Measurements from ENCODE around the gene N4BP2L1. TPM values are rescaled to one million over a fixed set of nuclear protein-coding genes. Genes with fewer than 3 reads are reported as not detected.

N4BP2L1 gene
- total RNA-seq, 1 experiment from 2014 or later = 1.1 TPM

DNA sequence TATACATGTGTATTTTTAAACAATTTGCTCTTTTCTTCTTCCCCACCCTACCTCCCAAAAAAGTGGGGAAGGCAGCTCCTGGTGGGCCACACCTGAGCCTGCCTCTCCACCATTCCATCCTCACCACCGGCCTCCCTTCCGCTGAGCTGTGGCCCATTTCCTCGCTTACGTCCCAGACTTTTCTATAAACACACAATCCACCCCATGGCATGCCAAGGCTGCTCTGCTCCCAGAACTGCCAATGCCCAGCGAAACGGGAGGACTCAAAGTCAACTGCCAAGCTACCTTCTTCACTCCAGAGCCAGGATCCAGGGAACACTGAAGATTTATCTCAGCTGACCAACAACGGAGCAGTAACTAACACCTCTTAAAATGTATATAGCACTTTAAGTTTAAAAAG, 2.8 kb downstream of the N4BP2L1 start (continued):
- TF ChIP-seq, protein P1, sequence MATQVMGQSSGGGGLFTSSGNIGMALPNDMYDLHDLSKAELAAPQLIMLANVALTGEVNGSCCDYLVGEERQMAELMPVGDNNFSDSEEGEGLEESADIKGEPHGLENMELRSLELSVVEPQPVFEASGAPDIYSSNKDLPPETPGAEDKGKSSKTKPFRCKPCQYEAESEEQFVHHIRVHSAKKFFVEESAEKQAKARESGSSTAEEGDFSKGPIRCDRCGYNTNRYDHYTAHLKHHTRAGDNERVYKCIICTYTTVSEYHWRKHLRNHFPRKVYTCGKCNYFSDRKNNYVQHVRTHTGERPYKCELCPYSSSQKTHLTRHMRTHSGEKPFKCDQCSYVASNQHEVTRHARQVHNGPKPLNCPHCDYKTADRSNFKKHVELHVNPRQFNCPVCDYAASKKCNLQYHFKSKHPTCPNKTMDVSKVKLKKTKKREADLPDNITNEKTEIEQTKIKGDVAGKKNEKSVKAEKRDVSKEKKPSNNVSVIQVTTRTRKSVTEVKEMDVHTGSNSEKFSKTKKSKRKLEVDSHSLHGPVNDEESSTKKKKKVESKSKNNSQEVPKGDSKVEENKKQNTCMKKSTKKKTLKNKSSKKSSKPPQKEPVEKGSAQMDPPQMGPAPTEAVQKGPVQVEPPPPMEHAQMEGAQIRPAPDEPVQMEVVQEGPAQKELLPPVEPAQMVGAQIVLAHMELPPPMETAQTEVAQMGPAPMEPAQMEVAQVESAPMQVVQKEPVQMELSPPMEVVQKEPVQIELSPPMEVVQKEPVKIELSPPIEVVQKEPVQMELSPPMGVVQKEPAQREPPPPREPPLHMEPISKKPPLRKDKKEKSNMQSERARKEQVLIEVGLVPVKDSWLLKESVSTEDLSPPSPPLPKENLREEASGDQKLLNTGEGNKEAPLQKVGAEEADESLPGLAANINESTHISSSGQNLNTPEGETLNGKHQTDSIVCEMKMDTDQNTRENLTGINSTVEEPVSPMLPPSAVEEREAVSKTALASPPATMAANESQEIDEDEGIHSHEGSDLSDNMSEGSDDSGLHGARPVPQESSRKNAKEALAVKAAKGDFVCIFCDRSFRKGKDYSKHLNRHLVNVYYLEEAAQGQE (IDR thresholded peaks at IDR 0.05; ENCODE audit: low read depth) = no peak
- TF ChIP-seq ZNF274 (IDR thresholded peaks at IDR 0.05; ENCODE audit: low read depth, low read length) (no peak), EZH2 (IDR thresholded peaks at IDR 0.05) (no peak), TCF7L2 (IDR thresholded peaks at IDR 0.05; ENCODE audit: borderline replicate concordance, extremely low read depth, insufficient read depth, insufficient read length) (no peak), CBX3 (IDR thresholded peaks at IDR 0.05; ENCODE audit: low read depth) (no peak)

DNA sequence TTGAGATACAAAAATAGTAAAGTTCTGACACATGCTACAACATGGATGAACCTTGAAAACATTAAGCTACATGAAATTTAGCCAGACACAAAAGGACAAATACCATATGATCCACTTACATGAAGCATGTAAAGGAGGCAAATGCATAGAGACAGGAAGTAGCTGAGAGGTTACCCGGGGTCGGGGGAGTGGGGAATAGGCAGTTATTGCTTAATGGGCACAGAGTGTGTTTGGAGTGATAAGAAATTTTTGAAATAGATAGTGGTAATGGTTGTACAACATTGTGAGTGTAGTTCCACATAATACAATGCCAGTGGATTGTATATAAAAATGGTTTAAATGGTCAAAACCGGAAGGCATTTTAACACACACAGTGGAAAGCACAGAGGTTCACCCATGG, 4.3 kb downstream of the N4BP2L1 start:
- Histone ChIP-seq H3K9me2 (ENCODE audit: insufficient read depth) (no peaks in the 10 kb centered on the region), H3K9ac (ENCODE audit: low read length) (no peak overlapping the region), H3K27ac (ENCODE audit: low read depth, low read length) (no peak overlapping the region), H2AFZ (ENCODE audit: low read depth, low read length, poor library complexity, severe bottlenecking) (no peak overlapping the region), H3K4me3 (replicated peaks in 1 of 2; ENCODE audit: low read depth in 1 of 2, low read length in 2 of 2) (no peak overlapping the region), H3K4me1 (ENCODE audit: control insufficient read depth in 1 of 2, insufficient read depth in 2 of 2, low read length in 2 of 2) (no peaks in the 10 kb centered on the region), H3K36me3 (ENCODE audit: control insufficient read depth in 1 of 2, insufficient read depth in 2 of 2, low read length in 2 of 2) (no peaks in the 10 kb centered on the region), H3K9me3 (ENCODE audit: control insufficient read depth in 1 of 2, insufficient read depth in 1 of 2, low read depth in 1 of 2, low read length in 2 of 2) (no peaks in the 10 kb centered on the region; a peak in 1 of 4 replicates), H3K4me2 (ENCODE audit: low read length) (no peak overlapping the region), H4K20me1 (ENCODE audit: insufficient read depth) (no peaks in the 10 kb centered on the region), H3K27me3 (ENCODE audit: insufficient read depth, low read length) (no peaks in the 10 kb centered on the region), H3K79me2 (ENCODE audit: insufficient read depth, low read length) (no peaks in the 10 kb centered on the region)
- ChIA-PET POLR2A (no interaction called here), RAD21 (ENCODE audit: low non-redundant PET in 1 of 2, low total read pairs in 2 of 2, uncharacterized antibody in 2 of 2, unreplicated experiment in 2 of 2) (no interaction called here), CTCF (no interaction called here)
- ATAC-seq = no peak
- intact Hi-C loops (cut with micrococcal nuclease) = no loop called here
- no TSS peak for BruUV-seq (replicated peaks)
- no peak for DNase-seq (ENCODE audit: low read depth, low spot score)
- TF ChIP-seq POLR2AphosphoS5 (IDR thresholded peaks at IDR 0.05; ENCODE audit: low read depth, low read length) = no peak
- TF ChIP-seq, protein P1 (IDR thresholded peaks at IDR 0.05; ENCODE audit: low read depth) = no peak
- no peak for TF ChIP-seq TCF7L2 (IDR thresholded peaks at IDR 0.05; ENCODE audit: borderline replicate concordance, extremely low read depth, insufficient read depth, insufficient read length)
- no peak for TF ChIP-seq RAD21 (IDR thresholded peaks at IDR 0.05; ENCODE audit: low read depth)
- no peak for TF ChIP-seq FOSL1 (IDR thresholded peaks at IDR 0.05; ENCODE audit: low read depth)
- TF ChIP-seq, protein P2, sequence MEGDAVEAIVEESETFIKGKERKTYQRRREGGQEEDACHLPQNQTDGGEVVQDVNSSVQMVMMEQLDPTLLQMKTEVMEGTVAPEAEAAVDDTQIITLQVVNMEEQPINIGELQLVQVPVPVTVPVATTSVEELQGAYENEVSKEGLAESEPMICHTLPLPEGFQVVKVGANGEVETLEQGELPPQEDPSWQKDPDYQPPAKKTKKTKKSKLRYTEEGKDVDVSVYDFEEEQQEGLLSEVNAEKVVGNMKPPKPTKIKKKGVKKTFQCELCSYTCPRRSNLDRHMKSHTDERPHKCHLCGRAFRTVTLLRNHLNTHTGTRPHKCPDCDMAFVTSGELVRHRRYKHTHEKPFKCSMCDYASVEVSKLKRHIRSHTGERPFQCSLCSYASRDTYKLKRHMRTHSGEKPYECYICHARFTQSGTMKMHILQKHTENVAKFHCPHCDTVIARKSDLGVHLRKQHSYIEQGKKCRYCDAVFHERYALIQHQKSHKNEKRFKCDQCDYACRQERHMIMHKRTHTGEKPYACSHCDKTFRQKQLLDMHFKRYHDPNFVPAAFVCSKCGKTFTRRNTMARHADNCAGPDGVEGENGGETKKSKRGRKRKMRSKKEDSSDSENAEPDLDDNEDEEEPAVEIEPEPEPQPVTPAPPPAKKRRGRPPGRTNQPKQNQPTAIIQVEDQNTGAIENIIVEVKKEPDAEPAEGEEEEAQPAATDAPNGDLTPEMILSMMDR (IDR thresholded peaks at IDR 0.05 in 2 of 3, conservative IDR thresholded peaks at IDR 0.05 in 1 of 3; ENCODE audit: borderline replicate concordance in 1 of 3, insufficient read depth in 1 of 3, low read depth in 2 of 3, low read length in 2 of 3) = no peak
- TF ChIP-seq JUND (IDR thresholded peaks at IDR 0.05) = no peak
- TF ChIP-seq CBX3 (IDR thresholded peaks at IDR 0.05; ENCODE audit: low read depth) = no peak
- TF ChIP-seq ZFX (IDR thresholded peaks at IDR 0.05) = no peak

All from HCT116 (cell line).